Liver (tissue), 3 donors: ENCODE measurements around the gene KIF3B.

Experiments used
- ATF3 ChIP-seq: IDR thresholded peaks from 2 replicates; pipeline ENCODE4 v1.6.1; 2016; ENCODE audit warnings: antibody characterized with exemption
- CTCF ChIP-seq: fragments of 150-350 bp; IDR thresholded peaks from 2 replicates; pipeline ENCODE4 v1.5.1; 2017; ENCODE audit warnings: improper control_type of control experiment, low read depth, low read length; ENCODE audit not compliant: missing input control
- FOXA1 ChIP-seq: IDR thresholded peaks from 2 replicates; pipeline ENCODE4 v1.6.1; 2016; ENCODE audit warnings: antibody characterized with exemption
- FOXA2 ChIP-seq: IDR thresholded peaks from 2 replicates; pipeline ENCODE4 v1.6.1; 2016; ENCODE audit warnings: antibody characterized with exemption
- JUND ChIP-seq, 2 donors: IDR thresholded peaks; 2 replicates each; pipeline ENCODE4 v1.6.1; 2016; ENCODE audit warnings: antibody characterized with exemption in 2 of 2
- RAD21 ChIP-seq, 2 donors: IDR thresholded peaks; 2 replicates each; pipeline ENCODE4 v1.6.1; 2016; ENCODE audit warnings: antibody characterized with exemption in 2 of 2, mild to moderate bottlenecking in 2 of 2
- REST ChIP-seq: IDR thresholded peaks from 2 replicates; pipeline ENCODE4 v1.6.1; 2016; ENCODE audit warnings: antibody characterized with exemption, mild to moderate bottlenecking
- SP1 ChIP-seq: IDR thresholded peaks from 2 replicates; pipeline ENCODE4 v1.6.1; 2018; ENCODE audit warnings: antibody characterized with exemption, mild to moderate bottlenecking
- TAF1 ChIP-seq: conservative IDR thresholded peaks from 2 replicates; pipeline ENCODE4 v1.6.1; 2016; ENCODE audit warnings: antibody characterized with exemption, mild to moderate bottlenecking
- TF ChIP-seq, protein P1 (sequence below): IDR thresholded peaks from 2 replicates; pipeline ENCODE4 v1.6.1; 2016; ENCODE audit warnings: antibody characterized with exemption
- donor health status: healthy.
- donor health status: healthy.

- TF ChIP-seq JUND (IDR thresholded peaks at IDR 0.05), result no peak
- no peak for TF ChIP-seq CTCF
- TF ChIP-seq ATF3, result no peak
- TF ChIP-seq FOXA2, result no peak
- TF ChIP-seq RAD21 (IDR thresholded peaks at IDR 0.05), result no peak
- no peak for TF ChIP-seq SP1
- TF ChIP-seq REST, result no peak
- TF ChIP-seq, protein P1, sequence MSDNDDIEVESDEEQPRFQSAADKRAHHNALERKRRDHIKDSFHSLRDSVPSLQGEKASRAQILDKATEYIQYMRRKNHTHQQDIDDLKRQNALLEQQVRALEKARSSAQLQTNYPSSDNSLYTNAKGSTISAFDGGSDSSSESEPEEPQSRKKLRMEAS, result no peak
- TF ChIP-seq FOXA1, result no peak
- TF ChIP-seq TAF1, result no peak
Measured at GRCh38 chr20:32231245-32231644, 46.2 kb upstream of the KIF3B start.
